ENCODE data around the gene SLC19A1.
"Not testable (repeated sequence)": the region's sequence is repeated elsewhere in the genome, so short reads cannot be mapped to it uniquely, and the experiment has no call there.

SLC19A1 gene

DNA sequence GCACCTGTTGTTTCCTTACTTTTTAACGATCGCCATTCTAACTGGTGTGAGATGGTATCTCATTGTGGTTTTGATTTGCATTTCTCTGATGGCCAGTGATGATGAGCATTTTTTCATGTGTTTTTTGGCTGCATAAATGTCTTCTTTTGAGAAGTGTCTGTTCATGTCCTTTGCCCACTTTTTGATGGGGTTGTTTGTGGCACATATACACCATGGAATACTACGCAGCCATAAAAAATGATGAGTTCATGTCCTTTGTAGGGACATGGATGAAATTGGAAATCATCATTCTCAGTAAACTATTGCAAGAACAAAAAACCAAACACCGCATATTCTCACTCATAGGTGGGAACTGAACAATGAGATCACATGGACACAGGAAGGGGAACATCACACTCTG lies 39.0 kb downstream of the SLC19A1 start:
- DNase-seq = not testable (repeated sequence)

- DNase-seq = no peak
These were observed 39.6 kb downstream of the SLC19A1 start for GRCh38 chr21:45502600-45502999.

DNA sequence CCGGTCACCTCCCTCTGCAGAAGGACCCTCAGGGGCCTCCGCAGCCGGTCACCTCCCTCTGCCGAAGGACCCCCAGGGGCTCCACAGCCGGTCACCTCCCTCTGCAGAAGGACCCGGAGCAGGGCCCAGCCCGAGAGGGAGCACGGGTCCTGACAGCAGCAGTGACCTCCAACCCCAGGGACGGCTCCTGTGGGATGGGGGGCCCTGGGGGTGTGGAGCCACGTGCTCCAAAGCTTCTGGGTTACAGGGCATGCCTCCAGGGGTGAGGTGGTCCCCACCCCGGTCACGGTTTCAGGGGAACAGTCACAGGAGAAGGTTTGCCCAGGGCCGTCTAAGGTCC lies 40.3 kb downstream of the SLC19A1 start:
- DNase-seq = no peak

DNA sequence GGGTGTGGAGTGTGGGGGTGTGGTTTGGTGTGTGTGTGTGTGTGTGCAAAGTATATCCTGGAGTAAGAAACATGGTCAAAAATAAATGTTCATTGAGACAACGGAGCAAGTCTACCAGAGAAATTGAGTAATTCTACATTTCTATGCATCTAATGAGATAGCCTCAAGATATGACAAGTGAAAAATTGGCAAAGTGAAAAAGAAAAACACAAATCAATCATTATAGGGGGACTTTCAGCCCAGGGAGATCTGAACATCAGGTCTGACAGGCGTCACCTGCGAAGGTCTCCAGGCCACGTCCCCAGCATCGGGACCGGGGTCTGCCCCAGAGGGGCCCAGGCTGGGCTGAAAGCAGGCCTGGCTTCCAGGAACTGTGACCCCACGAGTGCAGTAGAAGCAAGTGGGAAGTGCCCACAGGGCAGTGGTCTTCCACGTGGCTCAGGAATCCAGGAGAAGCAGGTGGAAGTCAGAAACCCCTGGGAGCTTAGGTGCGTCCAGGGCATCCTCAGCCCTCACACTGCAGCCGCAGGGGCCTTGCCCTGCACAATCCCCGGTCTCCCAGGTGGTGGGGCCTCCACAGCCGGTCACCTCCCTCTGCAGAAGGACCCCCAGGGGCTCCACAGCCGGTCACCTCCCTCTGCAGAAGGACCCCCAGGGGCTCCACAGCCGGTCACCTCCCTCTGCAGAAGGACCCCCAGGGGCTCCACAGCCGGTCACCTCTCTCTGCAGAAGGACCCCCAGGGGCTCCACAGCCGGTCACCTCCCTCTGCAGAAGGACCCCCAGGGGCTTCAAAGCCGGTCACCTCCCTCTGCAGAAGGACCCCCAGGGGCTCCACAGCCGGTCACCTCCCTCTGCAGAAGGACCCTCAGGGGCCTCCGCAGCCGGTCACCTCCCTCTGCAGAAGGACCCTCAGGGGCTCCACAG lies 40.9 kb downstream of the SLC19A1 start:
- not testable (repeated sequence) for DNase-seq

- no peak for DNase-seq
These were observed 42.2 kb downstream of the SLC19A1 start for GRCh38 chr21:45499970-45500577.

GRCh38 chr21:45499201-45499750 lies 43.0 kb downstream of the SLC19A1 start:
- no peak for DNase-seq

GRCh38 chr21:45498646-45499000 lies 43.6 kb downstream of the SLC19A1 start:
- no peak for DNase-seq

- no peak for DNase-seq
These were observed 44.2 kb downstream of the SLC19A1 start for GRCh38 chr21:45497846-45498645.

DNA sequence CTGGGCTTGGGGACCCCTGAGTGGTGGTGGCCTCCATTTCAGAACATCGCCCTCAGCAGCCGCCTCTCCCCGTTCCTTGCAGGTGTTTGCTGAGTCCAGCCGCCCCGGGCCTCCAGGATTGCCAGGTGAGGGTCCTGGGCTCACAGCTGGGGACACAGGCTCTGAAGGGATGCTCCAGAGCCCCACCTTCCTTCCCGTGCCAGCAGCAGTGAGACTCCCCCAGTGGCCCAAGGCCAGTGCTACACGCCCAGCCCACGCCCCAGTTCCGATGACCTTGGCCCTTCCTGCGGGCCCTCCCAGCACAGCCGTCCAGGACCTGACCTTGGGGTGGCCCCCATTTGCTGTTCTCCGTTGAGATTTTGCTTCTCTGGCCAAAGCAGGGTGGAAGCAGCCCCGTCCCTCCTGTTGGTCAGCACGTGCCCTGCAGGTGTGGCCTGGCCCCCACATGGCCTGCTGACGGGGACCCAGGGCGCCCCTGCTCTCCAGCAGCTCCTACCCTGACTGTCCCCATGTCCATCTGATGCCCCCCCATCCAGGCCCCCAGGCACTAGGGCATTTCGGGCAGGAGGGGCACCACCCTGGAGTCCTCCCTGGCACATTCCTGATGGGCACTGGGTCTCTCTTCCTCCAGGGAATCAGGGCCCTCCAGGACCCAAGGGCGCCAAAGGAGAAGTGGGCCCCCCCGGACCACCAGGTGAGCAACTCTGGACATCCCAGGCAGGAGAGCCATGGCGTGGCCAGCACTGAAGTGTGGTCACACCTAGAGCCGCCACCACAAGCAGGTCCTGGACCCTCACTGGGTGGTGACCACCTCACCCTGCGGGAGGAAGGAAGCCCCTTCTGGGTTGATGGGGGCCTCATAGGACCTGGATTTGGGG lies 45.0 kb downstream of the SLC19A1 start:
- DNase-seq = no peak

DNA sequence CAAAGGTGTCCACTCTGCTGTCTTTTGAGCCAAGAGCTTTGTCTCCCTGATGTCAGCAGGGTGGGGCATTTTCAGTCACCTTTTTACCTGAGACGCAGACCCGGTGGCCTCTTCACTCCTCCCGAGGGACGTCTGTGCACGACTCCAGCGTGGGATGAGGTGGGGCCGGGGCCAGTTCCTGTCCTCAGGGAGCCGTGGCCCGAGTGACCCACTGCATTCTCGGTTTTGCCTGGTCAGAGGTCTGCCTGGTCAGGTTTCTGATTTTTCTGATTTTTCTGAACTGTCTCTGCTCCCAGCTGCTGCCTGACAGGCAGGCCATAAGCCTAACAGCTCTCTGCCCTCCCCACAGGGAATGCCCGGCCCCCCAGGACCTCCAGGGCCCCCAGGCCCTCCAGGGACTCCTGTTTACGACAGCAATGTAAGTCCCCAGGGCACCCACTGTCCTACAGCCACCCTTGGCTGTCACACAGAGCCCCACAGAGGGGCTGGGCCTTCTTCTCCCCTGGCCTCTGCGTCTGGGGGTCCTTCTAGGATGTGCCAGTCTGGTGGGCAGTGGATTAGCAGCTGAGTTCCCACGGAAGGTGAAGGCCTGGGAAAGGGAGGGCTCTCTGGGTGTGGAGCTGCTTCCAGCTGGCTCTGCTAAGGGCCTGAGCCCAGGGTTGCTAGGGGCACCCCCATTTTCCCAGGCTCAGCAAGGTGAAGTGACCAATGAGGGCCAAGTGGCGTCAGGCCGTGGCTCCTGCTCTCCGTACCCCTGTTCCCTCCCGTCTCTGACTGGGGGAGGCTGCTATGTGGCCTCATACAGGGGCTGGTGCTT lies 45.9 kb downstream of the SLC19A1 start:
- DNase-seq = no peak

DNA sequence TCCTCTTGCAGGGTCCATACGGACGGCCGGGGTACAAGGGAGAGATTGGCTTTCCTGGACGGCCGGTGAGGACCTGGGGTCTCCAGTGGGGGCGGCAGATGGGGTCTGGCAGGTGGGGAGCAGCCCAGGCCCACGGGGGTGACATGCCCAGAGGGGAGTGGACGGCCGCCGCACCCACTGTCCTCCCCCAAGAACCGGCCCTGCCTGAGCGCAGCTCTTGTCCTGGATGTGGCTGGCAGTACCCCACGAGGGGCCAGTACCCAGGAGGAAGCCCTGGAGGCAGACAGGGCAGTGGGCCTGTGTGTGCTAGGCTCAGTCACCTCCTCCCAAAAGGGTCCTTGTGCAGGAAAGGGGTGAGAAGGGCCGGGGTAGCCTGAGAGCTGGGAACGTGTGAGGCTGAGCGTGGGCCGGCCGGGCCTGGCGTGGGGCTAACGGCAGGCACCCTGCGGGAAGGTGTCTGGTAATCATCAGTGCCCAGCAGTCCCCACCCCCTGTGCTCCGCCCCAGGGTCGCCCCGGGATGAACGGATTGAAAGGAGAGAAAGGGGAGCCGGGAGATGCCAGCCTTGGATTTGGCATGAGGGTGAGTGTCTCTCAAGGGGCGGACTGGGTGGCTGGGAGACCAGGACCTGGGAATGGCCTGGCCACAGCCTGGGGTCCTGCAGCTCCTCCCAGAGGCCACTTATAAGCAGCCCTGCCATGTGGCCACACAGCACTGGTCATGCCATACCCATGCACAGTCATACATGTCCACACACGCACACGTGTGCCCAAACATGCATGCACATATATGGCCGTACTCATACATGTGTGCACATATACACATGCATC lies 47.2 kb downstream of the SLC19A1 start:
- no peak for DNase-seq

DNA sequence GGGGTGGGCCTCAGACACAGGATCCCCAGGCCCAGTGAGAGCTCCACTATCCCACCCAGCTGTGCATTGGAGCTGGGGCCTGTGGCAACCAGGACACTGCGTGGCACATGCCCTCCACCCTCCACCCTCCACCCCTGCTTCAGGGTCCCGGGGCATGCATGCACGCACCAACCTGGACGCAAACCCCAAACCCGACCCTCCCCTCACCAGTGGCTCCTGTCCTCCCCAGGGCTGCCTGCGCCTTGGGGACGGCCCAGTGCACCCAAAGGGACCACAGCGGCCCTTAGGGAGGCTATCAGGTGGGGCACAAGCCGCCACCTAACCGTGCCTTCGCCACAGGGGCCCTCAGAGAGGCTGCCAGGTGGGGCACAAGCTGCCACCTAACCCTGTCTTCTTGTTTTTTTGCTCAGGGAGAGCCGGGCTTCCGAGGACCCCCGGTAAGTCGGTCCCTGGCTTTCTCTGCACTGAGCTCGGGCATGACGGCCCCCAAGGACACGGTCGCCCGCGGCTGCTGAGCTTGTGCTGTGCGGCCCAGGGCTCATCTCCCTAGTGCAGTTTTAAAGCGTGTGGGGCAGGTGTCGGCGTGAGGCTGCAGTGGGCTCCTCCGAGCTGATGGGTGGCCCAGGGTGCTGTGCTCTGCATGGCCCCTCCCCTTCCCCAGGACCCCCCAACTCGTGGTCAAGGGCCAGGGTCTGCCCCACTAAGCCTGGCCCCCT lies 47.9 kb downstream of the SLC19A1 start:
- no peak for DNase-seq

DNA sequence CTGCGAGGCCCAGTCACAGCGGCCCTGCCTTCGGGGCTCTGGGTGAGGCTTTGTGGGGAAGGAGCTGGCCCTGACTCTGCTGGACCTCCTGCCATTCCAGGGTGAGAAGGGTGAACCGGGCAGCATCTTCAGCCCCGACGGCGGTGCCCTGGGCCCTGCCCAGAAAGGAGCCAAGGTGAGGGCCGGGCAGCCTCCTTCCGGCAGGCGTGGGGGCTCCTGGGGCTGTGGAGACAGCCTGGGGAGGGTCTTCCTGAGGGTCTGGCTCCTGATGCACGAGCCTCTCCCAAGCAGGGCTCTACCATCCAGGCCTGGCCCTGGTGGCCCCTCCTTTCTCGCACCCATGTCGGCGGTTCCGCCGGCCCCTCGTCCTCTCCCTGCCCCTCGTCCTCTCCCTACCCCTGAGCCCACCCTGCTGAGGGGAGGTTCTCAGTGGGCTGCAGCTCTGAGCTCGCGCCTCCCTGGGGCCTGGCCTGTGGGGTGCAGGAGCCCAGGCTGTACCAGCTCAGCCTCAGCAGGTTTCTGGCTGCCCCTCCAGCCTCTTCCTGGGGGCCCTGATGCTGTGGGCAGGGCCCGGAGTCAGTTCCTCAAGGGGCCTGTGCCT lies 48.7 kb downstream of the SLC19A1 start:
- DNase-seq = no peak

- no peak for DNase-seq
These were observed 49.5 kb downstream of the SLC19A1 start for GRCh38 chr21:45492765-45493164.

DNA sequence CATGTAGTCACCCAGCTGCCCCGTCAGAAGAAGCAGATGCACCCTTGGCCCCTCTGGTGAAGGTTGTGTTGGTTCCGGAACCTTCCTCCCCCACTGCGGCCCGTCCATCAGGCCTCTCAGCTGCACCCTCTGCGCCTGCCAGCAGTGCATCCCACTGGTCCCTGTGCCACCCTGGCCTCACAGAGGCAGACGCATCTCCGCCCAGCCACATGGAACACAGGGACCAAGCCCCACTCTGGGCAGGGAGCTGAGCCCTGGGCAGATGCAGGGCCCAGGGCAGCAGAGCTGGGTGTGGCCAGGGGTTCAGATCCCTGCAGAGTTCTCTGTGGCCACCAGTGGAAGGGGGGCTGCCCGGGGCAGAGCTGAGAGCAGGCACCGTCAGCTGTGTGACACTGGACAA lies 50.6 kb downstream of the SLC19A1 start:
- no peak for DNase-seq

DNA sequence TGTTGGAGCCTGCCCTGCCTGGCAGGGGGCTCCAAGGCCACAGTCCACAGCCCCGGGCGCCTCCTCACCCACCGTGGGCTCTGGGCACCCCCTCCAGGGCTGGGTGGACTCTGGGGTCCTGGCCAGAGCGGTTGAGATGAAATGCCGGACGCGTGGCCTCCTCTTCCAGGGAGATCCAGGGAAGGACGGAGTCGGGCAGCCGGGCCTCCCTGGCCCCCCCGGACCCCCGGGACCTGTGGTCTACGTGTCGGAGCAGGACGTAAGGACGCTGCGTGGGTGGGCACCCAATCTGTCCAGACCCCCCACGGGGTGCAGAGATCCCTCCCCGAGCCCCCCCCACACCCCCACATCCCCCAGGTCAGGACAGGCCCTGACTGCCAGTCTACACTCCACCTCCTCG lies 51.2 kb downstream of the SLC19A1 start:
- no peak for DNase-seq

GRCh38 chr21:45490049-45490731 lies 52.0 kb downstream of the SLC19A1 start:
- DNase-seq = no peak

DNA sequence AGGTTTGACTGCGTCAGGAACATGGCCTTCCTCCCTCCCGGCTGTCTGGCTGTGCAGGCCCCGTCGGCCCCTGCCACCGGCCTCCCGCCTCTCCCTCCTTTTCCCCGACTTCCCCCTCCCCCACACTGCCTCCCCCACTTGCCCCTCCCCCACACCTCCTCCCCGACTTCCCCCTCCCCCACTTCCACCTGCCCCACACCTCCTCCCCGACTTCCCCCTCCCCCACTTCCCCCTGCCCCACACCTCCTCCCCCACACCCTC lies 52.6 kb downstream of the SLC19A1 start:
- no peak for DNase-seq

All from suppressor macrophage treated with lipopolysaccharide for 4 hours (primary cell).